K562 (cell line): Measurements from ENCODE around the gene ASB11. TPM values are rescaled to one million over a fixed set of nuclear protein-coding genes. Genes with fewer than 3 reads are reported as not detected.

Experiments
- ATAC-seq: fragments of 200-7000 bp; cut with Tn5 transposase; 3 replicates; pipeline ENCODE4 v1.9.1; 2020; ENCODE audit warnings: moderate library complexity
- BruUV-seq: library from RNA; stranded (reverse); fragments of 400-500 nt; replicated peaks from 2 replicates; lab custom pipeline; 2021; lab: Mats Ljungman, UMichigan
- CTCF ChIA-PET: fragments of 300-600 bp; formaldehyde crosslinking; extraction: SDS; loops from one replicate; lab custom pipeline; 2021; ENCODE audit warnings: low intra/inter-chr PET ratio; lab: Yijun Ruan, JAX
- POLR2A ChIA-PET: fragments of 300-600, 350-650 bp; sonication (Branson Sonifier 250); formaldehyde crosslinking; extraction: SDS; loops from one replicate; lab custom pipeline; 2021; ENCODE audit warnings: antibody characterized with exemption, inconsistent platforms; lab: Yijun Ruan, JAX
- DNase-seq, 4 experiments: peaks; one replicate each; pipeline versions ENCODE4 v3.0.0 to v3.0.0-alpha.2; 2011 to 2018; ENCODE audit warnings: low spot score in 3 of 4, mixed read lengths in 3 of 4; ENCODE audit errors: extremely low read depth in 1 of 4
- FAIRE-seq: peaks from 2 replicates; lab custom pipeline; 2011; peaks lifted over from hg19 to GRCh38; lab: Jason Lieb, UNC
- H2AFZ ChIP-seq: 2 replicates; pipeline ENCODE4 v1.6.0; 2011; ENCODE audit warnings: low read depth, low read length, control low read depth, inconsistent platforms
- H3K27ac ChIP-seq: fragments of 200-600 bp; 3 replicates; pipeline ENCODE4 v1.8.0; 2011; ENCODE audit warnings: low read depth, mild to moderate bottlenecking, control low read depth, inconsistent platforms, low read length, moderate library complexity, mixed read lengths; ENCODE audit errors: extremely low read depth
- H3K27me3 ChIP-seq, 2 experiments: fragments of 300-600 bp in 1 of 2; 2 replicates in 1 of 2; 3 replicates in 1 of 2; pipeline versions ENCODE4 v1.6.0 to v1.8.0; 2011; ENCODE audit warnings: inconsistent platforms in 2 of 2, low read length in 2 of 2, mild to moderate bottlenecking in 1 of 2, mixed read lengths in 1 of 2, moderate library complexity in 1 of 2; ENCODE audit not compliant: control insufficient read depth in 2 of 2, insufficient read depth in 2 of 2
- H3K36me3 ChIP-seq: fragments of 300-600 bp; 3 replicates; pipeline ENCODE4 v1.8.0; 2011; ENCODE audit warnings: mild to moderate bottlenecking, low read length, inconsistent platforms; ENCODE audit not compliant: control insufficient read depth, insufficient read depth
- H3K4me1 ChIP-seq, 2 experiments: fragments of 200-600 bp in 1 of 2; replicated peaks in 1 of 2; 2 replicates in 1 of 2; 3 replicates in 1 of 2; pipeline versions ENCODE4 v1.5.1 to v1.8.0; 2011; ENCODE audit warnings: inconsistent platforms in 2 of 2, low read length in 2 of 2, mild to moderate bottlenecking in 1 of 2, mixed read lengths in 1 of 2, moderate library complexity in 1 of 2; ENCODE audit not compliant: control insufficient read depth in 2 of 2, insufficient read depth in 2 of 2
- H3K4me2 ChIP-seq: 2 replicates; pipeline ENCODE4 v1.6.1; 2011; ENCODE audit warnings: low read length, control low read depth, inconsistent platforms, mixed read lengths; ENCODE audit not compliant: insufficient read depth
- H3K4me3 ChIP-seq: fragments of 200-600 bp; sonication (generic), shearing (Covaris generic); 2 replicates; pipeline ENCODE4 v1.5.1; 2016; ENCODE audit warnings: control low read depth, inconsistent platforms
- H3K79me2 ChIP-seq: fragments of 200-600 bp; 3 replicates; pipeline ENCODE4 v1.8.0; 2011; ENCODE audit warnings: low read length, inconsistent platforms; ENCODE audit not compliant: control insufficient read depth, insufficient read depth
- H3K9ac ChIP-seq, 2 experiments: 2 replicates each; pipeline versions ENCODE4 v1.6.0 to v1.6.1; 2011; ENCODE audit warnings: low read depth in 2 of 2, low read length in 2 of 2, control low read depth in 1 of 2, inconsistent platforms in 1 of 2, mild to moderate bottlenecking in 1 of 2, mixed read lengths in 1 of 2; ENCODE audit not compliant: insufficient read depth in 1 of 2
- H3K9me1 ChIP-seq: one replicate; pipeline ENCODE4 v1.6.0; 2011; ENCODE audit warnings: inconsistent platforms, mild to moderate bottlenecking, low read length, moderate library complexity; ENCODE audit not compliant: control insufficient read depth, insufficient read depth
- H3K9me3 ChIP-seq: replicated peaks from 2 replicates; pipeline ENCODE4 v1.5.1; 2011; ENCODE audit warnings: low read depth, low read length, inconsistent platforms; ENCODE audit not compliant: control insufficient read depth, insufficient read depth
- H4K20me1 ChIP-seq: replicated peaks from 2 replicates; pipeline ENCODE4 v1.6.1; 2011; ENCODE audit warnings: low read length, inconsistent platforms, mixed read lengths; ENCODE audit not compliant: control insufficient read depth, insufficient read depth
- ASH1L ChIP-seq: fragments of 450-650 bp; IDR thresholded peaks from 2 replicates; pipeline ENCODE4 v1.6.1; 2018; ENCODE audit warnings: borderline replicate concordance, mild to moderate bottlenecking, low read depth; ENCODE audit not compliant: partially characterized antibody
- ATF1 ChIP-seq, 2 experiments: fragments of 450-650 bp in 1 of 2; IDR thresholded peaks; 2 replicates each; pipeline ENCODE4 v1.6.1; 2016; ENCODE audit warnings: missing compliant biosample characterization in 1 of 2, missing genetic modification characterization in 1 of 2
- HDAC3 ChIP-seq: fragments of 450-650 bp; IDR thresholded peaks from 2 replicates; pipeline ENCODE4 v1.6.1; 2018; ENCODE audit warnings: borderline replicate concordance, mild to moderate bottlenecking, moderate library complexity; ENCODE audit not compliant: partially characterized antibody
- HIVEP1 ChIP-seq: fragments of 250-450 bp; sonication (Bioruptor Pico); IDR thresholded peaks from 2 replicates; pipeline ENCODE4 v1.4.0; 2020; ENCODE audit warnings: mild to moderate bottlenecking
- KAT7 ChIP-seq: sonication (generic); formaldehyde crosslinking; IDR thresholded peaks from 2 replicates; pipeline ENCODE4 v1.8.0; 2022; ENCODE audit warnings: missing genetic modification reagents, mild to moderate bottlenecking, borderline replicate concordance
- NCOR1 ChIP-seq: fragments of 450-650 bp; IDR thresholded peaks from 2 replicates; pipeline ENCODE4 v1.6.1; 2016; ENCODE audit warnings: mild to moderate bottlenecking, moderate library complexity
- RBM39 ChIP-seq: fragments of 200-400 bp; formaldehyde crosslinking; optimal IDR thresholded peaks from 2 replicates; pipeline ENCODE3; 2018; ENCODE audit warnings: low read depth, low read length
- TFAP4 ChIP-seq: sonication (generic); formaldehyde crosslinking; IDR thresholded peaks from 2 replicates; pipeline ENCODE4 v1.8.0; 2022; ENCODE audit warnings: missing genetic modification reagents, mild to moderate bottlenecking, moderate library complexity, borderline replicate concordance
- VEZF1 ChIP-seq: fragments of 200-800 bp; sonication (Bioruptor generic); IDR thresholded peaks from 2 replicates; pipeline ENCODE4 v1.6.1; 2017; ENCODE audit warnings: missing genetic modification characterization, missing compliant biosample characterization
- ZFPM2 ChIP-seq: fragments of 250-450 bp; sonication (Bioruptor Pico); IDR thresholded peaks from 2 replicates; pipeline ENCODE4 v1.5.1; 2022; ENCODE audit warnings: mild to moderate bottlenecking
- ZHX1 ChIP-seq: fragments of 150-350 bp; conservative IDR thresholded peaks from 2 replicates; pipeline ENCODE4 v1.6.1; 2014; ENCODE audit warnings: low read length
- ZNF512 ChIP-seq: IDR thresholded peaks from 2 replicates; pipeline ENCODE4 v1.6.1; 2016; ENCODE audit warnings: missing genetic modification characterization, missing compliant biosample characterization
- ZNF589 ChIP-seq: fragments of 200-800 bp; sonication (Bioruptor generic); IDR thresholded peaks from 2 replicates; pipeline ENCODE4 v1.6.1; 2016; ENCODE audit warnings: low read depth, missing genetic modification characterization, missing compliant biosample characterization
- ZNF639 ChIP-seq, 2 experiments: fragments of 200-800 bp in 1 of 2; sonication (Bioruptor generic) in 1 of 2; sonication (generic) in 1 of 2; formaldehyde crosslinking in 1 of 2; IDR thresholded peaks in 1 of 2; conservative IDR thresholded peaks in 1 of 2; 2 replicates each; pipeline versions ENCODE4 v1.5.0 to v1.6.1; 2016 to 2020; ENCODE audit warnings: missing compliant biosample characterization in 1 of 2, missing genetic modification characterization in 1 of 2, missing genetic modification reagents in 1 of 2
- WGBS: fragments of 100-300 bp; shearing (Covaris generic); methylation state at CpG from one replicate; pipeline ENCODE4 v1.1.6; 2016; ENCODE audit warnings: low coverage, mixed read lengths; ENCODE audit not compliant: insufficient coverage; ENCODE audit errors: missing lambda C conversion rate; 5-methylcytosine and 5-hydroxymethylcytosine counted together
- in situ Hi-C: fragments of 300-500 bp; cut with MboI; formaldehyde crosslinking; loops from 4 replicates; pipeline ENCODE4 v1.15.0; 2018; ENCODE audit warnings: inconsistent platforms, mixed read lengths
- intact Hi-C: fragments of 100-400 bp; cut with micrococcal nuclease; formaldehyde crosslinking; loops from 2 replicates; pipeline ENCODE4 v1.14.2; 2022
- polyA plus RNA-seq, 8 experiments: library from polyadenylated mRNA; depleted of rRNA in 4 of 8; stranded (reverse) in 5 of 8; unstranded in 3 of 8; fragments of >200 nt; fragmentation: Nextera tagmentation in 2 of 8; fragmentation: Illumina TruSeq in 1 of 8; extraction: Ambion mirVana in 2 of 8; extraction: Trizol in 1 of 8; gene quantifications; 2 replicates each; pipeline versions ENCODE4 v1.2.1 to v1.2.3, GENCODE V29; 2011 to 2014; ENCODE audit warnings: inconsistent platforms in 1 of 8, missing spikeins in 1 of 8
- total RNA-seq, 7 experiments: library from RNA; depleted of rRNA in 6 of 7; stranded (reverse); fragments of >200 nt in 6 of 7; fragmentation: Illumina TruSeq in 2 of 7; extraction: Trizol in 2 of 7; gene quantifications; 2 replicates each; pipeline versions ENCODE4 v1.2.1 to v1.2.3, GENCODE V29; 2011 to 2021; ENCODE audit warnings: low replicate concordance in 1 of 7

ASB11 gene
- total and polyA plus RNA-seq, 9 of the 15 experiments (the other 6 are each of a cell fraction or from before 2014, with no cell fraction given) = not detected

GRCh38 chrX:15235001-15235400 is 80.4 kb downstream of the ASB11 start:
- ChIA-PET CTCF (no interaction called here), POLR2A (no interaction called here)
- Histone ChIP-seq H3K9me1 (no peaks in the 10 kb centered on the region), H3K27me3 (no peaks in the 10 kb centered on the region), H3K9ac (no peak overlapping the region), H3K36me3 (no peaks in the 10 kb centered on the region), H3K4me1 (no peaks in the 10 kb centered on the region), H4K20me1 (no peaks in the 10 kb centered on the region), H2AFZ (no peak overlapping the region), H3K4me3 (no peak overlapping the region), H3K9me3 (no peaks in the 10 kb centered on the region), H3K27ac (no peak overlapping the region), H3K4me2 (no peak overlapping the region), H3K79me2 (no peaks in the 10 kb centered on the region)
- WGBS = 0% methylated on average over 1 of the region's 1 CpG
- intact Hi-C loops = no loop called here
- no TSS peak for BruUV-seq
- FAIRE-seq = no peak
- no peak for ATAC-seq
- no peak for DNase-seq
- in situ Hi-C loops = no loop called here
- no peak for TF ChIP-seq ZNF589
- no peak for TF ChIP-seq ZNF639 (CRISPR knock-in tag; conservative IDR thresholded peaks at IDR 0.05 in 1 of 2, IDR thresholded peaks at IDR 0.05 in 1 of 2)
- TF ChIP-seq KAT7 (CRISPR knock-in tag) = no peak
- TF ChIP-seq ZFPM2 (CRISPR knock-in tag) = no peak
- TF ChIP-seq ZNF512 (tag) = no peak
- no peak for TF ChIP-seq HIVEP1
- TF ChIP-seq ASH1L = no peak
- TF ChIP-seq ATF1 (CRISPR knock-in tag; IDR thresholded peaks at IDR 0.05) = no peak
- TF ChIP-seq ATF1 (tag; IDR thresholded peaks at IDR 0.05) = no peak
- no peak for TF ChIP-seq TFAP4 (CRISPR knock-in tag)
- no peak for TF ChIP-seq ZHX1
- TF ChIP-seq VEZF1 (CRISPR knock-in tag) = no peak
- TF ChIP-seq RBM39 = no peak
- TF ChIP-seq HDAC3 = no peak
- TF ChIP-seq NCOR1 = no peak
